ENCODE measurements around the gene PI16.

PI16 gene

GRCh38 chr6:36958775-36959554 lies 4.4 kb downstream of the PI16 start:
- H3K27me3 ChIP-seq (ENCODE audit: control insufficient read depth, insufficient read depth, low read length): no peaks in the 10 kb centered on the region
- peaks cover 2% of the 10 kb centered on the region; the same call in 1 of the 2 replicates for H3K4me1 ChIP-seq (ENCODE audit: control insufficient read depth, insufficient read depth, low read length)
- no peak overlapping the region for H3K27ac ChIP-seq (ENCODE audit: low read depth, low read length)
- no peak overlapping the region for H3K4me3 ChIP-seq (ENCODE audit: low read depth, low read length)
- no peaks in the 10 kb centered on the region for H3K36me3 ChIP-seq (ENCODE audit: control insufficient read depth, insufficient read depth, low read length)
- no peak overlapping the region for H3K9ac ChIP-seq (ENCODE audit: low read depth, low read length)
- H3K9me3 ChIP-seq (ENCODE audit: control insufficient read depth, insufficient read depth, low read length): no peaks in the 10 kb centered on the region

- H3K36me3 ChIP-seq (ENCODE audit: control insufficient read depth, insufficient read depth, low read length): no peaks in the 10 kb centered on the region
- H3K9ac ChIP-seq (ENCODE audit: low read depth, low read length): no peak overlapping the region
- H3K9me3 ChIP-seq (ENCODE audit: control insufficient read depth, insufficient read depth, low read length): no peaks in the 10 kb centered on the region
- H3K4me1 ChIP-seq (ENCODE audit: control insufficient read depth, insufficient read depth, low read length): peaks cover 2% of the 10 kb centered on the region; the same call in 1 of the 2 replicates
- no peak overlapping the region for H3K27ac ChIP-seq (ENCODE audit: low read depth, low read length)
- H3K4me3 ChIP-seq (ENCODE audit: low read depth, low read length): no peak overlapping the region
- no peaks in the 10 kb centered on the region for H3K27me3 ChIP-seq (ENCODE audit: control insufficient read depth, insufficient read depth, low read length)
Measured at GRCh38 chr6:36959555-36960250, 5.2 kb downstream of the PI16 start.

GRCh38 chr6:36961441-36962435 lies 7.2 kb downstream of the PI16 start:
- no peak overlapping the region for H3K9ac ChIP-seq (ENCODE audit: low read depth, low read length)
- peaks cover 2% of the 10 kb centered on the region; the same call in 1 of the 2 replicates for H3K4me1 ChIP-seq (ENCODE audit: control insufficient read depth, insufficient read depth, low read length)
- H3K27ac ChIP-seq (ENCODE audit: low read depth, low read length): no peak overlapping the region

GRCh38 chr6:36962874-36963273 lies 8.3 kb downstream of the PI16 start:
- no peak overlapping the region for H3K4me3 ChIP-seq (ENCODE audit: low read depth, low read length)
- H3K27ac ChIP-seq (ENCODE audit: low read depth, low read length): no peak overlapping the region
- H3K9me3 ChIP-seq (ENCODE audit: control insufficient read depth, insufficient read depth, low read length): no peaks in the 10 kb centered on the region
- peaks cover 11% of the 10 kb centered on the region for H3K36me3 ChIP-seq (ENCODE audit: control insufficient read depth, insufficient read depth, low read length)
- H3K9ac ChIP-seq (ENCODE audit: low read depth, low read length): no peak overlapping the region
- peaks cover 2% of the 10 kb centered on the region; the same call in 1 of the 2 replicates for H3K4me1 ChIP-seq (ENCODE audit: control insufficient read depth, insufficient read depth, low read length)
- no peaks in the 10 kb centered on the region for H3K27me3 ChIP-seq (ENCODE audit: control insufficient read depth, insufficient read depth, low read length)

More at GRCh38 chr6:36961441-36962435, 7.2 kb downstream of the PI16 start:
- Histone ChIP-seq H3K4me3 (ENCODE audit: low read depth, low read length) (no peak overlapping the region), H3K27me3 (ENCODE audit: control insufficient read depth, insufficient read depth, low read length) (no peaks in the 10 kb centered on the region), H3K36me3 (ENCODE audit: control insufficient read depth, insufficient read depth, low read length) (no peaks in the 10 kb centered on the region), H3K9me3 (ENCODE audit: control insufficient read depth, insufficient read depth, low read length) (no peaks in the 10 kb centered on the region)

- Histone ChIP-seq H3K27ac (ENCODE audit: low read depth, low read length) (no peak overlapping the region), H3K4me3 (ENCODE audit: low read depth, low read length) (no peak overlapping the region), H3K4me1 (ENCODE audit: control insufficient read depth, insufficient read depth, low read length) (peaks cover 2% of the 10 kb centered on the region; the same call in 1 of the 2 replicates), H3K36me3 (ENCODE audit: control insufficient read depth, insufficient read depth, low read length) (peaks cover 19% of the 10 kb centered on the region), H3K27me3 (ENCODE audit: control insufficient read depth, insufficient read depth, low read length) (no peaks in the 10 kb centered on the region), H3K9ac (ENCODE audit: low read depth, low read length) (no peak overlapping the region), H3K9me3 (ENCODE audit: control insufficient read depth, insufficient read depth, low read length) (no peaks in the 10 kb centered on the region)
Measured at GRCh38 chr6:36963451-36964290, 9.1 kb downstream of the PI16 start.

GRCh38 chr6:36964349-36964748 lies 9.8 kb downstream of the PI16 start:
- Histone ChIP-seq H3K9ac (ENCODE audit: low read depth, low read length) (no peak overlapping the region), H3K9me3 (ENCODE audit: control insufficient read depth, insufficient read depth, low read length) (no peaks in the 10 kb centered on the region), H3K4me3 (ENCODE audit: low read depth, low read length) (no peak overlapping the region), H3K4me1 (ENCODE audit: control insufficient read depth, insufficient read depth, low read length) (peaks cover 2% of the 10 kb centered on the region; the same call in 1 of the 2 replicates), H3K36me3 (ENCODE audit: control insufficient read depth, insufficient read depth, low read length) (peaks cover 26% of the 10 kb centered on the region), H3K27ac (ENCODE audit: low read depth, low read length) (no peak overlapping the region), H3K27me3 (ENCODE audit: control insufficient read depth, insufficient read depth, low read length) (no peaks in the 10 kb centered on the region)

- H3K27me3 ChIP-seq (ENCODE audit: control insufficient read depth, insufficient read depth, low read length): no peaks in the 10 kb centered on the region
- H3K27ac ChIP-seq (ENCODE audit: low read depth, low read length): no peak overlapping the region
- peaks cover 31% of the 10 kb centered on the region for H3K36me3 ChIP-seq (ENCODE audit: control insufficient read depth, insufficient read depth, low read length)
- H3K9me3 ChIP-seq (ENCODE audit: control insufficient read depth, insufficient read depth, low read length): no peaks in the 10 kb centered on the region
- no peak overlapping the region for H3K4me3 ChIP-seq (ENCODE audit: low read depth, low read length)
- H3K4me1 ChIP-seq (ENCODE audit: control insufficient read depth, insufficient read depth, low read length): peaks cover 2% of the 10 kb centered on the region; the same call in 1 of the 2 replicates
- no peak overlapping the region for H3K9ac ChIP-seq (ENCODE audit: low read depth, low read length)
Measured at GRCh38 chr6:36964908-36965307, 10.4 kb downstream of the PI16 start.

GRCh38 chr6:36967301-36967700 lies 12.8 kb downstream of the PI16 start:
- H3K9me3 ChIP-seq (ENCODE audit: control insufficient read depth, insufficient read depth, low read length): no peaks in the 10 kb centered on the region
- H3K9ac ChIP-seq (ENCODE audit: low read depth, low read length): no peak overlapping the region
- no peaks in the 10 kb centered on the region for H3K27me3 ChIP-seq (ENCODE audit: control insufficient read depth, insufficient read depth, low read length)
- no peak overlapping the region for H3K27ac ChIP-seq (ENCODE audit: low read depth, low read length)
- H3K36me3 ChIP-seq (ENCODE audit: control insufficient read depth, insufficient read depth, low read length): peaks cover 55% of the 10 kb centered on the region
- H3K4me1 ChIP-seq (ENCODE audit: control insufficient read depth, insufficient read depth, low read length): peaks cover 2% of the 10 kb centered on the region; the same call in 1 of the 2 replicates
- no peak overlapping the region for H3K4me3 ChIP-seq (ENCODE audit: low read depth, low read length)

GRCh38 chr6:36967757-36968156 lies 13.2 kb downstream of the PI16 start:
- Histone ChIP-seq H3K9ac (ENCODE audit: low read depth, low read length) (no peak overlapping the region), H3K4me3 (ENCODE audit: low read depth, low read length) (no peak overlapping the region), H3K36me3 (ENCODE audit: control insufficient read depth, insufficient read depth, low read length) (peaks cover 60% of the 10 kb centered on the region), H3K4me1 (ENCODE audit: control insufficient read depth, insufficient read depth, low read length) (peaks cover 2% of the 10 kb centered on the region; the same call in 1 of the 2 replicates), H3K9me3 (ENCODE audit: control insufficient read depth, insufficient read depth, low read length) (no peaks in the 10 kb centered on the region), H3K27ac (ENCODE audit: low read depth, low read length) (no peak overlapping the region), H3K27me3 (ENCODE audit: control insufficient read depth, insufficient read depth, low read length) (no peaks in the 10 kb centered on the region)
